Brain microvascular endothelial cell (primary cell): ENCODE measurements around the gene ST7.
"Not testable (repeated sequence)": the region's sequence is repeated elsewhere in the genome, so short reads cannot be mapped to it uniquely, and the experiment has no call there.

Experiments
- DNase-seq: peaks from one replicate; pipeline ENCODE4 v3.0.0-alpha.2; 2020
- H3K27ac ChIP-seq: fragments of 250-450 bp; sonication (Bioruptor Pico); 2 replicates; pipeline ENCODE4 v1.5.1; 2020; ENCODE audit warnings: mild to moderate bottlenecking, moderate library complexity
- H3K27me3 ChIP-seq: fragments of 250-450 bp; sonication (Bioruptor Pico); replicated peaks from 2 replicates; pipeline ENCODE4 v1.5.1; 2020; ENCODE audit warnings: mild to moderate bottlenecking
- H3K36me3 ChIP-seq: fragments of 250-450 bp; sonication (Bioruptor Pico); replicated peaks from 2 replicates; pipeline ENCODE4 v1.5.1; 2020; ENCODE audit warnings: mild to moderate bottlenecking
- H3K4me3 ChIP-seq: 2 replicates; pipeline ENCODE4 v1.5.1; 2011; ENCODE audit warnings: low read depth, mild to moderate bottlenecking, control low read depth, low read length, moderate library complexity
- CTCF ChIP-seq: IDR thresholded peaks from 2 replicates; pipeline ENCODE4 v1.5.1; 2011; ENCODE audit warnings: low read depth, mild to moderate bottlenecking, moderate library complexity, low read length, control low read depth, inconsistent platforms; ENCODE audit errors: missing control alignments
- in situ Hi-C: cut with HindIII; loops from 2 replicates; pipeline ENCODE4 v1.10.0; 2017; ENCODE audit warnings: low sequenced_read_pairs, low pct_ligation_motif_present

ST7 gene

GRCh38 chr7:116967983-116968382, 14.7 kb downstream of the ST7 start:
- Histone ChIP-seq H3K36me3 (no peaks in the 10 kb centered on the region), H3K27ac (no peak overlapping the region), H3K4me3 (no peak overlapping the region), H3K27me3 (no peaks in the 10 kb centered on the region)
- no peak for TF ChIP-seq CTCF
- DNase-seq = no peak
- in situ Hi-C loops = no loop called here

GRCh38 chr7:116968631-116969030, 15.3 kb downstream of the ST7 start:
- Histone ChIP-seq H3K27ac (no peak overlapping the region), H3K36me3 (no peaks in the 10 kb centered on the region), H3K4me3 (no peak overlapping the region), H3K27me3 (no peaks in the 10 kb centered on the region)
- DNase-seq = no peak
- no peak for TF ChIP-seq CTCF
- in situ Hi-C loops = no loop called here

GRCh38 chr7:116969371-116969902, 16.1 kb downstream of the ST7 start:
- TF ChIP-seq CTCF = no peak
- in situ Hi-C loops = no loop called here
- no peaks in the 10 kb centered on the region for H3K36me3 ChIP-seq
- H3K27me3 ChIP-seq = no peaks in the 10 kb centered on the region
- H3K27ac ChIP-seq = no peak overlapping the region
- H3K4me3 ChIP-seq = no peak overlapping the region
- no peak for DNase-seq

GRCh38 chr7:116970238-116970910, 17.1 kb downstream of the ST7 start:
- TF ChIP-seq CTCF = no peak
- Histone ChIP-seq H3K27me3 (no peaks in the 10 kb centered on the region), H3K4me3 (no peak overlapping the region), H3K27ac (no peak overlapping the region), H3K36me3 (no peaks in the 10 kb centered on the region)
- in situ Hi-C loops = no loop called here
- no peak for DNase-seq

GRCh38 chr7:116971153-116971552, 17.9 kb downstream of the ST7 start:
- H3K27ac ChIP-seq, in situ Hi-C loops, H3K4me3 ChIP-seq, DNase-seq, H3K36me3 ChIP-seq, H3K27me3 ChIP-seq: not testable (repeated sequence)

GRCh38 chr7:116971869-116972268, 18.6 kb downstream of the ST7 start:
- H3K36me3 ChIP-seq = no peaks in the 10 kb centered on the region
- no peaks in the 10 kb centered on the region for H3K27me3 ChIP-seq
- no peak overlapping the region for H3K27ac ChIP-seq
- TF ChIP-seq CTCF = no peak
- in situ Hi-C loops = no loop called here
- no peak for DNase-seq
- no peak overlapping the region for H3K4me3 ChIP-seq

- H3K27ac ChIP-seq, DNase-seq, H3K36me3 ChIP-seq, in situ Hi-C loops, H3K4me3 ChIP-seq, H3K27me3 ChIP-seq: not testable (repeated sequence)
Observed at GRCh38 chr7:116975024-116975423, 21.7 kb downstream of the ST7 start.
